ENCODE measurements around the gene SH3D19.

Gene SH3D19

GRCh38 chr4:151193414-151193813 is 132.0 kb downstream of the SH3D19 start:
- no peak for DNase-seq (ENCODE audit: low read depth)

- DNase-seq (ENCODE audit: low read depth), result no peak
These were observed 132.7 kb downstream of the SH3D19 start for GRCh38 chr4:151192556-151193235.

GRCh38 chr4:151184523-151185458 is 140.6 kb downstream of the SH3D19 start:
- no peak for DNase-seq (ENCODE audit: low read depth)

GRCh38 chr4:151182455-151182996 is 142.9 kb downstream of the SH3D19 start:
- DNase-seq (ENCODE audit: low read depth), result no peak

GRCh38 chr4:151176685-151177084 is 148.7 kb downstream of the SH3D19 start:
- no peak for DNase-seq (ENCODE audit: low read depth)

GRCh38 chr4:151175754-151176631 is 149.4 kb downstream of the SH3D19 start:
- DNase-seq (ENCODE audit: low read depth), result no peak

GRCh38 chr4:151175233-151175632 is 150.2 kb downstream of the SH3D19 start:
- DNase-seq (ENCODE audit: low read depth), result no peak

- DNase-seq (ENCODE audit: low read depth), result no peak
These were observed 150.6 kb downstream of the SH3D19 start for GRCh38 chr4:151174784-151175183.

GRCh38 chr4:151173871-151174270 is 151.5 kb downstream of the SH3D19 start:
- no peak for DNase-seq (ENCODE audit: low read depth)

GRCh38 chr4:151169900-151170299 is 155.5 kb downstream of the SH3D19 start:
- DNase-seq (ENCODE audit: low read depth), result no peak

- no peak for DNase-seq (ENCODE audit: low read depth)
These were observed 156.2 kb downstream of the SH3D19 start for GRCh38 chr4:151169223-151169622.

- no peak for DNase-seq (ENCODE audit: low read depth)
These were observed 157.8 kb downstream of the SH3D19 start for GRCh38 chr4:151167561-151167960.

GRCh38 chr4:151166636-151167035 is 158.8 kb downstream of the SH3D19 start:
- DNase-seq (ENCODE audit: low read depth), result no peak

GRCh38 chr4:151165205-151166000 is 160.0 kb downstream of the SH3D19 start:
- DNase-seq (ENCODE audit: low read depth), result no peak

- no peak for DNase-seq (ENCODE audit: low read depth)
These were observed 161.6 kb downstream of the SH3D19 start for GRCh38 chr4:151163855-151164254.

- no peak for DNase-seq (ENCODE audit: low read depth)
These were observed 166.4 kb downstream of the SH3D19 start for GRCh38 chr4:151158979-151159378.

GRCh38 chr4:151157543-151157942 is 167.9 kb downstream of the SH3D19 start:
- DNase-seq (ENCODE audit: low read depth), result no peak

- DNase-seq (ENCODE audit: low read depth), result no peak
These were observed 171.8 kb downstream of the SH3D19 start for GRCh38 chr4:151153585-151153984.

- DNase-seq (ENCODE audit: low read depth), result no peak
These were observed 173.4 kb downstream of the SH3D19 start for GRCh38 chr4:151152028-151152427.

GRCh38 chr4:151150821-151151580 is 174.4 kb downstream of the SH3D19 start:
- no peak for DNase-seq (ENCODE audit: low read depth)

Measured in activated T-helper 1 cell treated with Interleukin-2 at 50 U/mL for 16 hours (primary cell).